Activated T-cell treated with anti-CD3 and anti-CD28 coated beads, Interleukin-2, amount 50 U/mL, for 24 hours (primary cell): ENCODE measurements around the gene TRIM46.
A peak's percentile ranks its signal among the peaks of the same experiment; 100 is the strongest.

Experiments
- DNase-seq: peaks from one replicate; pipeline ENCODE4 v3.0.0-alpha.2; 2020
- H3K27ac Mint-ChIP-seq: 2 replicates; pipeline ENCODE4 v1.8.0; 2020; ENCODE audit warnings: mild to moderate bottlenecking, mixed read lengths
- H3K27me3 Mint-ChIP-seq: 2 replicates; pipeline ENCODE4 v1.8.0; 2020; ENCODE audit warnings: mixed read lengths
- H3K36me3 Mint-ChIP-seq: 2 replicates; pipeline ENCODE4 v1.8.0; 2020; ENCODE audit warnings: low read depth, mixed read lengths
- H3K4me1 Mint-ChIP-seq: 2 replicates; pipeline ENCODE4 v1.8.0; 2020; ENCODE audit warnings: low read depth, mixed read lengths
- H3K4me3 Mint-ChIP-seq: 2 replicates; pipeline ENCODE4 v1.8.0; 2020; ENCODE audit warnings: mild to moderate bottlenecking, moderate library complexity, mixed read lengths
- H3K9me3 Mint-ChIP-seq: 2 replicates; pipeline ENCODE4 v1.8.0; 2020; ENCODE audit warnings: mixed read lengths

The TRIM46 gene

DNA sequence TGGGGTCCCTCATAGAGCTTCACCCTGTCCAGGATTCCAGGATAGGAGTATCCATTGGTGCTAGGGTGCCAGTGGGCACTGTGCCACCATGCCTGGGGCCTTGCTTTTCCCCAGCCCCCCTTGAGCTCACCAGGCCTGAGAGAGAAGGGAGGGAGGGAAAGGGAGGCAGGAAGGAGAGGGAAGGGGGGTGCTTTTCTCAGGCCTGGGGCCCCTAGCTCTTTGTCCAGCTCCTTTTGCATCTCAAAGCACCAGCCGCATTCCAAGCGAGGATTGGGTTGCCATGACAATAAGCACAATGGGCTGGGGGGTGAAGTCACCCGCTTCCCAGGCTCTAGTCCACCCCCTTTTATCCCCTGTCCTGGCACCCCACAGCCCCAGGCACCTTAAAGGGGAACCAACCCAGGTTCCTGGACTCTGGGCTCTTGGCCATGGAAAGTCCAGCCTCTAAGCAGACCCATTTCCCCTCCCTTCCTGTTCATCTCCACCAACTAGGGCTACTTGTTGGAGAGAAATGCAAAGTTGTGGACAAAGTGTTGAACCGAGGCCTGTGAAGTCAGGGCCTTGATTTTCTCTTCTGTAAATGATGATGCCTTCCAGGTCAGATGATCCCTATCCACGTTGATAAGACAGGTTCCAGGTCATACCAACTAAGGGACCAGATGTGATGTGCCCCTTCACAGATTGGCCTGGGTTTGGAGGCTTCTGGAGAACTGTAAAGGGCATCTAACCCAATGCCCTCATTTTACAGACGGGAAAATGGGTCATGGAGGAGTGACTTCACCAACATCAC is 22.6 kb downstream of the TRIM46 start:
- Mint-ChIP-seq H3K4me1 (peaks cover 37% of the 10 kb centered on the region), H3K27me3 (no peaks in the 10 kb centered on the region), H3K27ac (no peak overlapping the region), H3K4me3 (peak overlapping the region; percentile 82), H3K36me3 (peaks cover 46% of the 10 kb centered on the region), H3K9me3 (no peaks in the 10 kb centered on the region)
- DNase-seq, result no peak

DNA sequence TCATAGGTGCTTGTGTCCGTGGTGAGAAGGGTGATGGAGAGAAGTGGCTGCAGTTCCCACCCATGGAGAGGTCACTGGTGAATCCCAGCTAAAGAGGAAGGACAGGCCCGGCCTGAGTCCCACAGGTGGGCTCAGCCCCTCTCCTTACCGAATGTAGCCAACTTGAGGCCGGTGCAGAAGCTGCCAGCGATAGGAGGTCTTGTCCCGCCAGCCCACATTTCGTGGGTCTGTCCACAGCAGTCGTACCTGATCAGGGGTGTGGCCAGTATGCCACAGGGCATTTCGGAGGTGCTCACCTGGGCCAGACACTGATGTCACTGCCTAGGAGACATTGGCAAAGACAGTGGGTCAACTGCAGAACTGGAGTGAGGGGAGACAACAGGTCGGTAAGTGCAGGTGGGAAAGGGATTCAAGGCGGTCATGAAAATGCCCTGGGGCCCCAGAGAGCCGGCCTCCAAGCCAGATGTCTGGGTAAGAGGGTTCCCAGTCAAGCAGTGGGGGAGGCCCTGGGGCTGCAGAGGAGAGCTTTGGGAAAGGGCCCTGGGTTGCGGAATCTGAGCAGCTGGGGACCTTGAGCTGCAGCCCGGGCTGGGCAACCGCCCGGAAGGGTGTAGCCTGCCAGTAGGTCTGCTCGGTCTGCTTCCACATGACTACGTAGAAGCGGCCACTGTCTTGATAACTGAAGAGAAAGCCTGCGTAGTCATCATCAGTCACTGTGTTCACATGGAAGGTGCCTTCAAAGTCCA is 23.4 kb downstream of the TRIM46 start:
- no peaks in the 10 kb centered on the region for H3K27me3 Mint-ChIP-seq
- no peak overlapping the region for H3K4me3 Mint-ChIP-seq
- DNase-seq, result no peak
- peaks cover 46% of the 10 kb centered on the region for H3K36me3 Mint-ChIP-seq
- no peaks in the 10 kb centered on the region for H3K9me3 Mint-ChIP-seq
- no peak overlapping the region for H3K27ac Mint-ChIP-seq
- H3K4me1 Mint-ChIP-seq, result peaks cover 34% of the 10 kb centered on the region

DNA sequence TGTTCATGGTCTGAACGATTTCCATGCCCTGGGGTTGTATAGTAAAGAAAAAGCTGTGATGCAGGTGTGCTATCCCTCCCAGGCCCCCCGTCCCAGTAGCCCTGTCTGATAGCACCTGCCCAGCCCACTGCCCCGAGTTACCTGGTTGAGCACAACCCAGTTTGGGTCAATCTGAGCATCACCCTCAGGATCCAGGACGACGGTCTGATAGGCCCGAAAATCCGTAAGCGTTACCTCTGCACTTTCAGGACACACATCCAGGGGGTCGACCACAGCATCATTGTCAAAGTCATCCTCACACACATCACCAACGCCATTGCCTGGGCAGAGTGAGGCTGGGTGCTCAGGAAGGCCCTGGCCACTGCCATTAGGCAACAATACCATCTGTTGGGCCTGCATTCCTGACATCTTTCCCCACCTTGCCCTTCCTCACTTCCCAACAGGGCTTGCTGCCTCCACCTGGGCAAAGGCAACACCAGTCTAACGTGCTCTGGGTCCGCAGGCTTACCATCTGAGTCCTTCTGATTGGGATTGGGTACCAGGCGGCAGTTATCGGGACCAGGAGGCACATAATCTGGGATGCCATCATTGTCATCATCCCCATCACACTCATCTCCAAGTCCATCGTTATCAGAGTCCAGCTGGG is 24.4 kb downstream of the TRIM46 start:
- no peak for DNase-seq
- no peak overlapping the region for H3K4me3 Mint-ChIP-seq
- H3K27ac Mint-ChIP-seq, result no peak overlapping the region
- H3K9me3 Mint-ChIP-seq, result no peaks in the 10 kb centered on the region
- H3K27me3 Mint-ChIP-seq, result no peaks in the 10 kb centered on the region
- H3K36me3 Mint-ChIP-seq, result peaks cover 46% of the 10 kb centered on the region
- H3K4me1 Mint-ChIP-seq, result peaks cover 27% of the 10 kb centered on the region

DNA sequence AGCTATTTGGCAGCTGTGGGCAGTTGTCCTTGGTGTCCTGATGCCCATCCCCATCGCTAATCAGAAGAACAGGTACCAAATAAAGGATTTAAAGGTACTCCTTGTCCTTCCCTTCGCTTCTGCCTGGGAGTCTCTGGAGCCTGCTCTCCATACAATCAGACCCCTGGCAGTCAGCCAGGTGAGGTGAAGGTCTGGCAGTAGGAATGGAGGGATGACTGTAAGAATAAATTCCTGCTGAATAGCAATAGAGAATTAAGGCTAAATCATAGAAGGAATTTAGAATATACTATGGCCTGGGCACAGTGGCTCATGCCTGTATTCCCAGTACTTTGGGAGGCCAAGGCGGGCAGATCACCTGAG is 24.9 kb downstream of the TRIM46 start:
- no peaks in the 10 kb centered on the region for H3K27me3 Mint-ChIP-seq
- H3K9me3 Mint-ChIP-seq, result no peaks in the 10 kb centered on the region
- H3K4me3 Mint-ChIP-seq, result no peak overlapping the region
- no peak for DNase-seq
- peaks cover 22% of the 10 kb centered on the region for H3K4me1 Mint-ChIP-seq
- H3K27ac Mint-ChIP-seq, result no peak overlapping the region
- peaks cover 45% of the 10 kb centered on the region for H3K36me3 Mint-ChIP-seq

DNA sequence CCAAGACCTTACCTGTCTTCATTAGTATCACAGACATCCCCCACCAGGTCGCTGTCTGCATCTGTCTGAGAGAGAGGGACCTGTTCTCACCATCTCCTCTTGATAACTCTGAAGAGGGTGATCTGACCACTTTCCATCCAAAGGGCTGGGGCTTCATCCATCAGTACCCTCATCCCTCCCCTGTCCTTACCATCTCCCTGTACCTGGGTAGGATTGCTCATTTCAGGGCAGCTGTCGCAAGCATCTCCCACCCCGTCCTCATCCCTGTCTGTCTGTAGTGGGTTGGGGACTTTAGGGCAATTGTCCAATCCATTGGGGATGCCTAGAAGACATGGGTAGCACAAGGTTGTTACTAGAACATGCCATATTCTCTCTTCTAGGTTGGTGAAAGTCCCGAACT is 26.1 kb downstream of the TRIM46 start:
- Mint-ChIP-seq H3K27ac (no peak overlapping the region), H3K4me3 (no peak overlapping the region), H3K4me1 (peaks cover 11% of the 10 kb centered on the region), H3K36me3 (peaks cover 37% of the 10 kb centered on the region), H3K27me3 (no peaks in the 10 kb centered on the region), H3K9me3 (no peaks in the 10 kb centered on the region)
- no peak for DNase-seq

DNA sequence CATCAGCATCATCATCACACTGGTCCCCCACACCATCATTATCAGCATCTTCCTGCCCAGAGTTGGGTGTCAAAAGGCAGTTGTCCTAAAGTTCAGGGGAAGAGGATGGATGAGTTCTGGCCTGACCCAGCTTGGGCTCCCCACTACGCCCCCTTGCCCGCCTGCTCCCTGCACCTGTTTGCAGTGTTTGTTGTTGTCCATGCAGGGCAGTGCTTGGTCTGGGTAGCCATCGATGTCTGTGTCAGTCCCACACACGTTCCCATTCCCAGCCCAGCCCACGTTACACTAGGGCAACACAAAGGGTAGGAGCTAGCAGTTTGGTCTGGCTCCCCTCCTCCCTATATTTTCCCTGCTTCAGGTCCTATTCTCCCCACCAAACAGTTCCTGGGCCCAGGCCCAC is 27.3 kb downstream of the TRIM46 start:
- H3K36me3 Mint-ChIP-seq, result peaks cover 34% of the 10 kb centered on the region
- DNase-seq, result no peak
- H3K4me1 Mint-ChIP-seq, result peaks cover 4% of the 10 kb centered on the region
- H3K27me3 Mint-ChIP-seq, result no peaks in the 10 kb centered on the region
- H3K9me3 Mint-ChIP-seq, result no peaks in the 10 kb centered on the region
- H3K27ac Mint-ChIP-seq, result no peak overlapping the region
- no peak overlapping the region for H3K4me3 Mint-ChIP-seq

DNA sequence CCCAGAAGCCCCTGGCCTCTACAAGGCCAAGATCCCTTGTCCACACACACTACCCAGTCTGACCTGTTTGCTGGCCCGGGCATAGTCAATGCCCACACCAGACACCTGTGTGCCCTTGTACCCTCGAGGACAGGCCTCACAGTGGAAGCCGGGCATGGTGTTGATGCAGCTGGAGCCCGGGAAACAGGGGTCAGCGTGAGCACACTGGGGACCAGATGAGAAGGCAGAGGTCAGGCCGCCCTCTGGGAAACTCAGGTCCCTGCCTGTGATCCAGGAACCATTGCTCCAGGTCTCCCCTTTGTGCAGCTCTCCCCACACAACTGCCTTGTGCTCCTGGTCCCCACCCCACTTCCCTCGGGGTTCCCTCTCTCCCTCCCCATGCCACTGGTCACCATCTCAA is 28.5 kb downstream of the TRIM46 start:
- Mint-ChIP-seq H3K4me1 (peaks cover 6% of the 10 kb centered on the region), H3K27ac (no peak overlapping the region), H3K27me3 (no peaks in the 10 kb centered on the region), H3K4me3 (no peak overlapping the region), H3K9me3 (no peaks in the 10 kb centered on the region), H3K36me3 (peaks cover 26% of the 10 kb centered on the region)
- DNase-seq, result no peak

DNA sequence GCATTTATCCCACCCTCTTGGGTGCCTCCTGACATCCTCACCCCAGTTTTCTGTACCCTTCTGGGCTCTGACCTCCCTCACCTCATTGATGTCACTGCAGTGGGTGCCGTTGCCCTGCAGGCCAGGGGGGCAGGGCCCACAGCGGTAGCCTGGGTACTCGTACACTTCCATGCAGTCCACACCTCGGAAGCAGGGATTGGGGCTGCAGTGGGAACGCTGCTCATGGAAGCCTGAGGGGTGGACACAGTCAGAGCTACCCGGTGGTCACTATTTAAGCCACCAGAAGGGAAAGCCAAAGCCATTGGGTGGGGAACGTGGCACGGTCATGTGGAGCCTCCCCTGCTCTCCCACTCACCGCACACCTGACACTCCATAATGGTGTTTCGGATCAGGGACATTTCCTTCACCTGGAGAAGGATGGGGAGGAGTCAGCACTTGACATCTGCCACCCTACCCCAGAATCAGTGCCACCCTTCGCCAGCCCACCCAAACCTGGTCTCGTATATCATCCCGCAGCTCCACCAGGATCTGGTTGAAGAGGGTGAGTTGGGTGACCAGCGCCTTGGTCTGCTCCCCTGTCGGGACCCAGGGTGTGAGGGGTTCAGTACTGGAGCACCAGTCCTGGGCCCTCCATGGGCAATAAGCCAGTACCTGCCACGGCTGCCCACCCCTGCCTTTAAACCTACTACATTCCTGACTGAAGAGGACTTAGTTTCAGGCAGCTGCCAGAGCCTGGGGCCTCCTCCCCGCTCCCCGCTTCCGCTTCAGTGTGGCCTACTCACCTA is 29.3 kb downstream of the TRIM46 start:
- DNase-seq, result no peak
- H3K9me3 Mint-ChIP-seq, result no peaks in the 10 kb centered on the region
- peak overlapping the region; percentile 76 for H3K27ac Mint-ChIP-seq
- no peak overlapping the region for H3K4me3 Mint-ChIP-seq
- peaks cover 11% of the 10 kb centered on the region for H3K4me1 Mint-ChIP-seq
- H3K36me3 Mint-ChIP-seq, result peaks cover 19% of the 10 kb centered on the region
- no peaks in the 10 kb centered on the region for H3K27me3 Mint-ChIP-seq

DNA sequence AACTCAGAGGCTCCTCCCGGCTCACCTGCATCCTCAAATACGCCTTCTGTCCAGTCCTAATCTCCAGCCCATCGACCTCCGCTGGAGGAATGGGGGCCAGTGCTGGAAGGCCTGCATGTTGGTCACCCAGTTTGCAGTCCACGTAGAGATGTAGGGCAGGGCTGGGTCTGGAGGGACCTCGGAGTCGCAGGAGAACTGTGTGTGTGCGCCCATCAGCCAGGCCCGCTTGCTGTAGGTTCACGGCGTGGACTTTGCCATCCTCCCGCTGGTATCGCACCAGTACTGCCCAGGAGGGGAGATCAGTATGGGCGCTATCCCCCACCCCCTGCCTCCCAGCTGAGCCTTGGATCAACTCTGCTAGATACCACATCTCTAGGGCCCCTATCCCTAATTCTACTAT is 31.4 kb downstream of the TRIM46 start:
- no peak overlapping the region for H3K4me3 Mint-ChIP-seq
- peaks cover 23% of the 10 kb centered on the region for H3K4me1 Mint-ChIP-seq
- H3K27ac Mint-ChIP-seq, result no peak overlapping the region
- peaks cover 15% of the 10 kb centered on the region for H3K36me3 Mint-ChIP-seq
- H3K9me3 Mint-ChIP-seq, result no peaks in the 10 kb centered on the region
- no peaks in the 10 kb centered on the region for H3K27me3 Mint-ChIP-seq
- DNase-seq, result no peak

DNA sequence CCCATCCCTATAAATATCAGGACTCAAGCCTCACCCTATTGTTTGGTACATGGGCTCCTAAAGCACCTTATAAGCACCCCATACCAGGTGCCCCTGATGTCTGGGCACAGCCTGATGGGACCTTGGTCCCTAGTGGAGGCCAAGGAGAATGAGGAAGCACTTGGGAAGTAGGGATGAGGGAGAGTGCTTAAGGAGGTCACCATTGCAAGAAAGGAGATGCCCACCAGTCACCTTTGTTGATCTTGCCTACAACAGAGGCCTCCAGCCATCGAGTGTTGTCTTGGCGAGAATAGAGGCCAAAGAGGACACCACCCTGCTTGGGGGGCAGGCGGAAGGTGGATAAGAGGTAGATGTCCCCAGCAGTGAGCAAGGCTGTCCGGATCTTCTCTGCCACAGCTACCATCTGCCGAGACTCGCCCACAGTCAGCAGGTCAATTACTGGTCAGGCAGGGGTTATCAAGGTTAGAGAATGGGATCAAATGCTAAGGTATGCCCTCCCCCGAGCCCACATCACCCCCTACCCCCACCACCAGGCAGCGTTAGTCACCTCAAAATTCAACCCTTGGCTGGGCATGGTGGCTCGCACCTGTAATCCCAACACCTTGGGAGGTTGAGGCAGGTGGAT is 32.4 kb downstream of the TRIM46 start:
- Mint-ChIP-seq H3K36me3 (peaks cover 18% of the 10 kb centered on the region), H3K9me3 (no peaks in the 10 kb centered on the region), H3K27me3 (no peaks in the 10 kb centered on the region), H3K27ac (no peak overlapping the region), H3K4me1 (peaks cover 30% of the 10 kb centered on the region), H3K4me3 (no peak overlapping the region)
- DNase-seq, result no peak

DNA sequence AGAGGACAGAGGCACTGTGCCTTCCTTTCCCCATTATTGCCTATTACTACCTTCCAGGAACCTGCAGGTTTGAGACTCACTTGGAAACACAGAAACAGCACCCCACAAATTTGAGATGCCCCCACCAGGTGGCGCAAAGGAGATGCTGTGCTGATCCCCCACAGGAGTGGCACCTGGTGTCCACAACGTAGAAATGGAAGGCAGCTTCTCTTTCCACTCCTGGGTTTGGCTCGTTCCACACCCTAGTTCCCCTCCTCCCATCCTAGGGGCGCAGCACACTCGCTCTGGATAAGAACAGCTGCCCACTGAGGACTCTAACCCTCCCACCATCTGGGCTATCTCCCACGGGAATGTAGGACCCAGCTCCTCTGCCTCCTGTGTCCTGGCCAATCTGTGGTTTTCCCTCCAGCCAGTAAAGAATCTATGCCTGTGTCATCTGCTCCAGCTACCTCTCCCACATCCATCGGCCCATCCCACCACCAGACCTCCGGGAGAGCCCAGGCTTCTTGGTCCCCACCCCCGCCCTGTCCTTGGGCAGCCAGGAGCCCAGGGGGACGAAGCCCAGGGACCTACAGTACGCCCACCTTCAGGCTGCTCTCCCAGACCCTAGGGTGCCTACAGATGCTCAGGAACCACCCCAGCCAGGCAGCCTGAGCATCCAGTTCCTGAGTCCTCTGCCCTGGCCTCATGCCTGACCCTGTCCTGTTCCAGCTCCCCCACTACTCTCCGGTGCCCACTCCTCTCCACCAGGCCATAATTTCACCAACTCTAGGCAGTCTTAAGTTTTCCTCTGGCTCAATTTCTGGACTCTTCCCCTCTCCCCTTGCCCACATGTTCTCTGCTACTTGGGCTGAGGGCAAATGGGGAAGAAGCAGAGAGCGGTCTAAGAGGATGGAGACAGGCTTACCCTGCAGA is 33.5 kb downstream of the TRIM46 start:
- DNase-seq, result peak; percentile 94
- Mint-ChIP-seq H3K4me1 (peaks cover 30% of the 10 kb centered on the region), H3K27ac (peak overlapping the region; percentile 77), H3K9me3 (no peaks in the 10 kb centered on the region), H3K4me3 (peak overlapping the region; percentile 50), H3K36me3 (peaks cover 25% of the 10 kb centered on the region), H3K27me3 (no peaks in the 10 kb centered on the region)

DNA sequence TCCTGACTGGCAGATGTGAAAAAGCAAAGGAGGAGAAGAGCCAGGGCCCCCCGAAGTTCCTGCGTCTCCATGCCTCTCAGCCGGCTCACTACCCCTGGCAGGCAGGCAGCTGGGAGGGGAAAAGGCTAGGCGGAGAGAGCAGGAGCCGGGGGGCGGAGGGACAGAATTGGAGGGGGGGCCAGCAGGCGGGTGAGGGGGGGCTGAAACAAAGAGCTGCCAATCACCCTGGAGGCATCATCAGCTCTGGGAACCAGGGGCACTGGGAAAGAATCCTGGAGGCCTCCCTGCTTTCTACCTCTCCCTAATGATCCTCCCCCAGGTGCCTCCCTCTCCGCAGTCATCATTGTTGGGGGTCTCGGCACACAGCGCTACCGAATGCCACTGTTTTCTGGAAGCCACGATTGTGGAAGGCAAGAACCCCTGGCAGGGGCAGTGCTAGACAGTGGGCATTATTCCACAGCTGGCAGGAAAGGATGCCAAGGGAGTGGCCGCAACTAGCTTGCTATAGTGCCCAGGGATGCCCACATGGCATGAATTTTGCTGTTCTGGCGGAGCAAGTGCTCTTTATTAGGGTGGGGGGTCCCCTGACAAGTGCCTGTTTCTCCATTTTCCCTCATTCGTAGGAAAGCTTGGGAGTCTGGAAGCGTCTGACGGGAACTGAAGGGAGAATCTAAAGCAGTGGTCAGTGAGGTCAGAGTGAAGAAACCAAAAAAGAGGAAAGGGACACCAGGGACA is 34.3 kb downstream of the TRIM46 start, which contains the start of gene THBS3:
THBS3 (minus strand) TSS at position 92 of the 735 bp plus-strand sequence; CDS start at position 71, 21 bp downstream.
- DNase-seq, result no peak
- peaks cover 26% of the 10 kb centered on the region for H3K36me3 Mint-ChIP-seq
- peak within 1 kb of the TSS; percentile 91 for H3K27ac Mint-ChIP-seq

More for the DNA sequence above, 34.3 kb downstream of the TRIM46 start, which contains the start of gene THBS3:
- Mint-ChIP-seq H3K4me3 (peak within 1 kb of the TSS; percentile 93), H3K4me1 (peaks cover 30% of the 10 kb centered on the region), H3K9me3 (no peaks in the 10 kb centered on the region), H3K27me3 (no peaks in the 10 kb centered on the region)
